ENCODE measurements around the gene LUZP4. TPM values are rescaled to one million over a fixed set of nuclear protein-coding genes. Genes with fewer than 3 reads are reported as not detected.

Gene LUZP4
- total RNA-seq: not detected in 2 replicates

GRCh38 chrX:115289465-115289864 is at the start of gene LUZP4:
LUZP4 (plus strand) TSS chrX:115289715; CDS start chrX:115289760, 45 bp downstream.

Other genes with a start within 250 kb of the LUZP4 start
- gene RBMXL3, start 100.3 kb upstream of the LUZP4 start, total RNA-seq: not detected in 2 replicates
- gene LRCH2, start 55.6 kb upstream of the LUZP4 start, total RNA-seq: 11.5 and 14.2 TPM in 2 replicates

Measured in smooth muscle cell of bladder (primary cell).